Prostate gland (tissue), 2 donors: Measurements from ENCODE around the gene IFT25.

Source experiments
- POLR2A ChIP-seq: fragments of 450-650 bp; IDR thresholded peaks from one replicate; pipeline ENCODE4 v1.6.1; 2016; ENCODE audit warnings: antibody characterized with exemption, mild to moderate bottlenecking
- POLR2AphosphoS5 ChIP-seq: sonication (generic); formaldehyde crosslinking; IDR thresholded peaks from one replicate; pipeline ENCODE4 v1.6.1; 2017; ENCODE audit warnings: antibody characterized with exemption
- TF ChIP-seq, protein P1 (sequence below), 4 experiments: fragments of 200-600 bp in 2 of 4; fragments of 450-650 bp in 2 of 4; sonication (generic) in 2 of 4; IDR thresholded peaks; 1 replicate in 3 of 4; 2 replicates in 1 of 4; pipeline ENCODE4 v1.5.1; 2016 to 2019; ENCODE audit warnings: antibody characterized with exemption in 4 of 4, mild to moderate bottlenecking in 2 of 4, moderate library complexity in 2 of 4

DNA sequence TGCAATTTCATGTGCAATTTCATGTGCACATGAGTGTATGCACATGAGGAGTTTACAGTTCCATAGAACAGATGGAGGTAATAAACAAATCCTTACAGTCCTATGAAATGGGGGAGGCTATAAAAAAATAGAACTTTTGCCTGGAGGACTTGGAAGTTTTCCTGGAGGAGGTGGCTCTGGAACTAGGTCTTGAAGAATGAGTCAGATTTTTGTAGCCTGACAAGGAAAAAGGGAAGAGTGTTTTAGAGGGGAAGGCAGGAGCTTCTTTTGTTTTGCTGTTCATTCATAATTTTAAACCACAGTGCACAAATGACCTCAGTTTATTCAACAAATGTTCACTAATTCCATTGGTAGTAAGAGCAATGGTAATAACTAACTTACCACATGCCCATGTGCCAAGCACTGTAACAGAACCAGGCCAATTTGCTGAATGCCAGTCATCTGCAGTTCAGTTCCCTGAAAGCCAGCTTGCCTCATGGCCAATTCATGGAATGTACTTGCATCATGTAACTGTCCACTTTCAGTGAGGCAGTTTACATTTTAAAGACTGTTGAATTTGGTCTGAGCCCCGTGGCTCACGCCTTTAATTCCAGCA, 48.8 kb downstream of the IFT25 start:
- TF ChIP-seq POLR2A = no peak
- peak; percentile 42 for TF ChIP-seq POLR2AphosphoS5
- TF ChIP-seq, protein P1, sequence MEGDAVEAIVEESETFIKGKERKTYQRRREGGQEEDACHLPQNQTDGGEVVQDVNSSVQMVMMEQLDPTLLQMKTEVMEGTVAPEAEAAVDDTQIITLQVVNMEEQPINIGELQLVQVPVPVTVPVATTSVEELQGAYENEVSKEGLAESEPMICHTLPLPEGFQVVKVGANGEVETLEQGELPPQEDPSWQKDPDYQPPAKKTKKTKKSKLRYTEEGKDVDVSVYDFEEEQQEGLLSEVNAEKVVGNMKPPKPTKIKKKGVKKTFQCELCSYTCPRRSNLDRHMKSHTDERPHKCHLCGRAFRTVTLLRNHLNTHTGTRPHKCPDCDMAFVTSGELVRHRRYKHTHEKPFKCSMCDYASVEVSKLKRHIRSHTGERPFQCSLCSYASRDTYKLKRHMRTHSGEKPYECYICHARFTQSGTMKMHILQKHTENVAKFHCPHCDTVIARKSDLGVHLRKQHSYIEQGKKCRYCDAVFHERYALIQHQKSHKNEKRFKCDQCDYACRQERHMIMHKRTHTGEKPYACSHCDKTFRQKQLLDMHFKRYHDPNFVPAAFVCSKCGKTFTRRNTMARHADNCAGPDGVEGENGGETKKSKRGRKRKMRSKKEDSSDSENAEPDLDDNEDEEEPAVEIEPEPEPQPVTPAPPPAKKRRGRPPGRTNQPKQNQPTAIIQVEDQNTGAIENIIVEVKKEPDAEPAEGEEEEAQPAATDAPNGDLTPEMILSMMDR (IDR thresholded peaks at IDR 0.05) = no peak
